HepG2 (cell line): ENCODE data around the gene TPI1. TPM values are rescaled to one million over a fixed set of nuclear protein-coding genes. Genes with fewer than 3 reads are reported as not detected.

Experiments
- CBX2 ChIP-seq, 2 experiments: fragments of 200-600 bp in 1 of 2; sonication (generic); formaldehyde crosslinking in 1 of 2; IDR thresholded peaks; 2 replicates each; pipeline versions ENCODE4 v1.7.0 to v1.8.1; 2018 to 2022; ENCODE audit warnings: low read depth in 2 of 2, low read length in 1 of 2, mild to moderate bottlenecking in 1 of 2, missing genetic modification reagents in 1 of 2
- ELF1 ChIP-seq: sonication (generic); formaldehyde crosslinking; IDR thresholded peaks from 2 replicates; pipeline ENCODE4 v1.4.0; 2020; ENCODE audit warnings: missing genetic modification reagents
- HBP1 ChIP-seq: IDR thresholded peaks from 2 replicates; pipeline ENCODE4 v1.6.1; 2016; ENCODE audit warnings: low read depth, control low read depth
- JUNB ChIP-seq: sonication (generic); formaldehyde crosslinking; IDR thresholded peaks from 2 replicates; pipeline ENCODE4 v1.8.0; 2022; ENCODE audit warnings: missing genetic modification reagents, mild to moderate bottlenecking, borderline replicate concordance
- NRL ChIP-seq: sonication (generic); formaldehyde crosslinking; IDR thresholded peaks from 2 replicates; pipeline ENCODE4 v1.5.0; 2020; ENCODE audit warnings: missing genetic modification reagents, mild to moderate bottlenecking, moderate library complexity, borderline replicate concordance
- PATZ1 ChIP-seq: sonication (generic); formaldehyde crosslinking; IDR thresholded peaks from 2 replicates; pipeline ENCODE4 v1.4.0; 2020; ENCODE audit warnings: missing genetic modification reagents
- POLR2G ChIP-seq: fragments of 200-400 bp; formaldehyde crosslinking; IDR thresholded peaks from 2 replicates; pipeline ENCODE4 v1.6.1; 2018; ENCODE audit warnings: mild to moderate bottlenecking, low read depth, low read length, moderate library complexity
- RXRB ChIP-seq: IDR thresholded peaks from 2 replicates; pipeline ENCODE4 v1.6.1; 2016; ENCODE audit warnings: borderline replicate concordance, missing genetic modification reagents, missing compliant biosample characterization
- SMAD1 ChIP-seq: sonication (generic); formaldehyde crosslinking; IDR thresholded peaks from 2 replicates; pipeline ENCODE4 v1.4.0; 2020; ENCODE audit warnings: missing genetic modification reagents, low read depth, mild to moderate bottlenecking, borderline replicate concordance
- STAT6 ChIP-seq: sonication (generic); formaldehyde crosslinking; IDR thresholded peaks from 2 replicates; pipeline ENCODE4 v1.4.0; 2020; ENCODE audit warnings: missing genetic modification reagents, mild to moderate bottlenecking, borderline replicate concordance
- ZNF136 ChIP-seq: sonication (generic); formaldehyde crosslinking; IDR thresholded peaks from 2 replicates; pipeline ENCODE4 v1.8.1; 2022; ENCODE audit warnings: low read depth, mild to moderate bottlenecking, moderate library complexity, missing genetic modification reagents
- ZNF224 ChIP-seq: sonication (generic); formaldehyde crosslinking; IDR thresholded peaks from 2 replicates; pipeline ENCODE4 v1.5.0; 2020; ENCODE audit warnings: mild to moderate bottlenecking, missing genetic modification reagents
- ZNF383 ChIP-seq: sonication (generic); formaldehyde crosslinking; IDR thresholded peaks from 2 replicates; pipeline ENCODE4 v1.4.0; 2020; ENCODE audit warnings: missing genetic modification reagents, mild to moderate bottlenecking, borderline replicate concordance
- ZNF580 ChIP-seq: IDR thresholded peaks from 2 replicates; pipeline ENCODE4 v1.6.1; 2016; ENCODE audit warnings: low read depth, borderline replicate concordance
- ZNF749 ChIP-seq: sonication (generic); formaldehyde crosslinking; IDR thresholded peaks from 2 replicates; pipeline ENCODE4 v1.8.0; 2022; ENCODE audit warnings: mild to moderate bottlenecking, missing genetic modification reagents, moderate library complexity, borderline replicate concordance
- ZNF816 ChIP-seq: sonication (generic); formaldehyde crosslinking; IDR thresholded peaks from 2 replicates; pipeline ENCODE4 v1.8.0; 2022; ENCODE audit warnings: missing genetic modification reagents, mild to moderate bottlenecking, borderline replicate concordance
- polyA plus RNA-seq, 8 experiments: library from polyadenylated mRNA; depleted of rRNA in 3 of 8; stranded (reverse) in 7 of 8; unstranded in 1 of 8; fragments of >200 nt; fragmentation: Illumina TruSeq in 4 of 8; extraction: Trizol in 4 of 8; gene quantifications; 2 replicates each; pipeline versions ENCODE4 v1.2.1 to v1.2.3, GENCODE V29; 2011 to 2016; ENCODE audit warnings: low read depth in 4 of 8, missing spikeins in 1 of 8, mixed read lengths in 1 of 8; ENCODE audit not compliant: insufficient read depth in 1 of 8
- total RNA-seq, 5 experiments: library from RNA; depleted of rRNA; stranded (reverse); fragments of >200 nt; fragmentation: Illumina TruSeq; extraction: Trizol; gene quantifications; 2 replicates each; pipeline ENCODE4 v1.2.3, GENCODE V29; 2016; ENCODE audit warnings: low read depth in 1 of 5
- TF ChIP-seq, protein P1 (sequence below): sonication (generic); formaldehyde crosslinking; IDR thresholded peaks from 2 replicates; pipeline ENCODE4 v1.4.0; 2020; ENCODE audit warnings: missing genetic modification reagents

The TPI1 gene
- total and polyA plus RNA-seq, 2 of the 13 experiments (the other 11 are each of a cell fraction or from before 2014, with no cell fraction given): 945 to 2,535 TPM

- no peak for TF ChIP-seq ZNF224 (CRISPR knock-in tag)
- no peak for TF ChIP-seq ZNF580 (CRISPR knock-in tag)
- TF ChIP-seq SMAD1: no peak
- TF ChIP-seq JUNB (CRISPR knock-in tag): no peak
- peak; percentile 73 for TF ChIP-seq ZNF749 (CRISPR knock-in tag)
- TF ChIP-seq ZNF383 (CRISPR knock-in tag): 0 out of 2 replicates have a peak, but pooled peaks have one; percentile 19
- peak; percentile 17; the same call in 1 of the 2 replicates for TF ChIP-seq RXRB (CRISPR knock-in tag)
- no peak for TF ChIP-seq CBX2 (IDR thresholded peaks at IDR 0.05; ENCODE audit: low read depth, low read length)
- no peak for TF ChIP-seq CBX2 (CRISPR knock-in tag; IDR thresholded peaks at IDR 0.05; ENCODE audit: low read depth)
- no peak for TF ChIP-seq STAT6 (CRISPR knock-in tag)
- TF ChIP-seq NRL (CRISPR knock-in tag): no peak
- TF ChIP-seq, protein P1, sequence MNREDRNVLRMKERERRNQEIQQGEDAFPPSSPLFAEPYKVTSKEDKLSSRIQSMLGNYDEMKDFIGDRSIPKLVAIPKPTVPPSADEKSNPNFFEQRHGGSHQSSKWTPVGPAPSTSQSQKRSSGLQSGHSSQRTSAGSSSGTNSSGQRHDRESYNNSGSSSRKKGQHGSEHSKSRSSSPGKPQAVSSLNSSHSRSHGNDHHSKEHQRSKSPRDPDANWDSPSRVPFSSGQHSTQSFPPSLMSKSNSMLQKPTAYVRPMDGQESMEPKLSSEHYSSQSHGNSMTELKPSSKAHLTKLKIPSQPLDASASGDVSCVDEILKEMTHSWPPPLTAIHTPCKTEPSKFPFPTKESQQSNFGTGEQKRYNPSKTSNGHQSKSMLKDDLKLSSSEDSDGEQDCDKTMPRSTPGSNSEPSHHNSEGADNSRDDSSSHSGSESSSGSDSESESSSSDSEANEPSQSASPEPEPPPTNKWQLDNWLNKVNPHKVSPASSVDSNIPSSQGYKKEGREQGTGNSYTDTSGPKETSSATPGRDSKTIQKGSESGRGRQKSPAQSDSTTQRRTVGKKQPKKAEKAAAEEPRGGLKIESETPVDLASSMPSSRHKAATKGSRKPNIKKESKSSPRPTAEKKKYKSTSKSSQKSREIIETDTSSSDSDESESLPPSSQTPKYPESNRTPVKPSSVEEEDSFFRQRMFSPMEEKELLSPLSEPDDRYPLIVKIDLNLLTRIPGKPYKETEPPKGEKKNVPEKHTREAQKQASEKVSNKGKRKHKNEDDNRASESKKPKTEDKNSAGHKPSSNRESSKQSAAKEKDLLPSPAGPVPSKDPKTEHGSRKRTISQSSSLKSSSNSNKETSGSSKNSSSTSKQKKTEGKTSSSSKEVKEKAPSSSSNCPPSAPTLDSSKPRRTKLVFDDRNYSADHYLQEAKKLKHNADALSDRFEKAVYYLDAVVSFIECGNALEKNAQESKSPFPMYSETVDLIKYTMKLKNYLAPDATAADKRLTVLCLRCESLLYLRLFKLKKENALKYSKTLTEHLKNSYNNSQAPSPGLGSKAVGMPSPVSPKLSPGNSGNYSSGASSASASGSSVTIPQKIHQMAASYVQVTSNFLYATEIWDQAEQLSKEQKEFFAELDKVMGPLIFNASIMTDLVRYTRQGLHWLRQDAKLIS (CRISPR knock-in tag): no peak
- no peak; the same call in 1 of the 2 replicates for TF ChIP-seq ZNF816
- no peak for TF ChIP-seq PATZ1 (CRISPR knock-in tag)
- no peak for TF ChIP-seq HBP1 (CRISPR knock-in tag)
- TF ChIP-seq ZNF136: 0 out of 2 replicates have a peak, but pooled peaks have one; percentile 17
- no peak for TF ChIP-seq ELF1 (CRISPR knock-in tag)
- TF ChIP-seq POLR2G: peak; percentile 84
These were observed 16.0 kb upstream of the TPI1 start, which contains the start of gene CDCA3 (continued) for GRCh38 chr12:6851153-6851920.
